ENCODE data around the gene NTN1. TPM values are rescaled to one million over a fixed set of nuclear protein-coding genes. Genes with fewer than 3 reads are reported as not detected.

The NTN1 gene
- total and polyA plus RNA-seq, 2 of the 4 experiments (the other 2 are of a cell fraction) = under 0.01 to 0.07 TPM

DNA sequence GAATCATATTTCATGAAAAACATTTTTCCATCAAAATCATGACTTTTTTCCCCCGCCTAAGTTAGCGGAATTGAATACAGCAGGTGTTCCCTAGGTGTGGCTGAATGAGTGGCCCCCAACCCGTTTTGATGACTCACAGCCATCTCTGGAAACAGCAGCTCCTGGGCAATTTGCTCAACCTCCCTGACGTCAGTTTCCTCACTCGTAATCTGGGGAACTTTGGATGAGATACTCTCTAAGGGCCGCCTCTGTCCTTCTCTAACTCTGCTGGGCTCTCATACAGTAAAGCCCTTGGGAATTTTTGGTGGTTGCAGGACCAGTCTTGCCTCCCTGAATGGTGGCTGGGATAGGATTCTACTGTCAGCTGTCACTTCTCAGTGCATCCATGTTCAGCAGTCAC lies 11.6 kb upstream of the NTN1 start:
- Histone ChIP-seq H3K27me3 (ENCODE audit: control insufficient read depth, insufficient read depth, low read length) (peaks cover 10% of the 10 kb centered on the region), H2AK5ac (ENCODE audit: low read depth, low read length) (no peak overlapping the region), H3K18ac (ENCODE audit: low read depth, low read length) (no peak overlapping the region), H2AFZ (replicated peaks; ENCODE audit: low read length, poor library complexity) (no peak overlapping the region), H4K91ac (ENCODE audit: insufficient read depth, low read depth, low read length) (no peak overlapping the region), H3K4me2 (ENCODE audit: low read depth, low read length) (no peak overlapping the region), H3K14ac (replicated peaks; ENCODE audit: low read depth, low read length) (no peak overlapping the region), H3K23ac (ENCODE audit: low read depth, low read length) (no peak overlapping the region), H3K9ac (ENCODE audit: low read depth, low read length) (no peak overlapping the region), H2BK20ac (ENCODE audit: low read depth, low read length) (no peak overlapping the region), H3K9me1 (ENCODE audit: insufficient read depth, low read length) (no peaks in the 10 kb centered on the region), H2AK9ac (replicated peaks; ENCODE audit: low read depth, low read length, poor library complexity) (no peak overlapping the region), H3K79me1 (ENCODE audit: low read depth in 1 of 2, low read length in 2 of 2) (no peaks in the 10 kb centered on the region), H2BK15ac (ENCODE audit: low read depth, low read length) (no peak overlapping the region), H3K4me1 (ENCODE audit: control insufficient read depth, insufficient read depth, low read length) (no peaks in the 10 kb centered on the region), H3K4me3 (ENCODE audit: insufficient read depth, low read depth, low read length) (no peak overlapping the region), H3K36me3 (ENCODE audit: control insufficient read depth, insufficient read depth, low read length) (no peaks in the 10 kb centered on the region), H3K27ac (ENCODE audit: insufficient read depth, low read length) (no peak overlapping the region), H2BK120ac (ENCODE audit: low read depth, low read length) (no peak overlapping the region), H4K5ac (ENCODE audit: low read depth, low read length) (no peak overlapping the region), H4K20me1 (ENCODE audit: insufficient read depth, low read length) (no peaks in the 10 kb centered on the region), H3K56ac (ENCODE audit: extremely low read depth, insufficient read depth, low read length) (no peak overlapping the region), H4K8ac (ENCODE audit: low read depth in 2 of 2, low read length in 2 of 2) (no peak overlapping the region), H3K9me3 (ENCODE audit: control insufficient read depth, insufficient read depth, low read length) (no peaks in the 10 kb centered on the region), H2BK5ac (ENCODE audit: low read depth, low read length, poor library complexity, severe bottlenecking) (no peak overlapping the region), H3K4ac (ENCODE audit: low read depth, low read length) (no peak overlapping the region)
- dilution Hi-C loops (cut with HindIII; ENCODE audit: low sequenced_read_pairs, unreplicated experiment) (no loop called here), in situ Hi-C loops (cut with MboI; ENCODE audit: low sequenced_read_pairs) (no loop called here), intact Hi-C loops (cut with micrococcal nuclease) (no loop called here)
- WGBS, 2 experiments (ENCODE audit: extremely low coverage in 2 of 2, insufficient read length in 1 of 2) = no CpG with 5 or more reads among the region's 6 CpGs
- POLR2A ChIA-PET (ENCODE audit: unreplicated experiment) = no interaction called here
- BruUV-seq (replicated peaks) = no TSS peak
- DNase-seq (no peak), ATAC-seq (ENCODE audit: low read depth) (no peak)
- TF ChIP-seq BHLHE40 (IDR thresholded peaks at IDR 0.05; ENCODE audit: low read depth, low read length) (no peak), RAD21 (IDR thresholded peaks at IDR 0.05; ENCODE audit: low read length) (no peak), RCOR1 (IDR thresholded peaks at IDR 0.05; ENCODE audit: insufficient replicate concordance, low read length) (no peak), POLR2A (IDR thresholded peaks at IDR 0.05; ENCODE audit: low read depth, low read length) (no peak), CEBPB (IDR thresholded peaks at IDR 0.05; ENCODE audit: low read depth, low read length) (no peak), CHD1 (IDR thresholded peaks at IDR 0.05; ENCODE audit: low read depth, low read length) (no peak), NFE2L2 (IDR thresholded peaks at IDR 0.05; ENCODE audit: low read depth, low read length) (no peak), FOS (IDR thresholded peaks at IDR 0.05; ENCODE audit: low read depth, low read length) (no peak), CTCF (conservative IDR thresholded peaks at IDR 0.05; ENCODE audit: low read depth, low read length) (no peak), MAFK (IDR thresholded peaks at IDR 0.05; ENCODE audit: low read depth, low read length) (no peak), SMC3 (IDR thresholded peaks at IDR 0.05; ENCODE audit: low read depth, low read length) (no peak), RFX5 (IDR thresholded peaks at IDR 0.05; ENCODE audit: low read depth, low read length) (no peak)
- TF ChIP-seq, protein P1, sequence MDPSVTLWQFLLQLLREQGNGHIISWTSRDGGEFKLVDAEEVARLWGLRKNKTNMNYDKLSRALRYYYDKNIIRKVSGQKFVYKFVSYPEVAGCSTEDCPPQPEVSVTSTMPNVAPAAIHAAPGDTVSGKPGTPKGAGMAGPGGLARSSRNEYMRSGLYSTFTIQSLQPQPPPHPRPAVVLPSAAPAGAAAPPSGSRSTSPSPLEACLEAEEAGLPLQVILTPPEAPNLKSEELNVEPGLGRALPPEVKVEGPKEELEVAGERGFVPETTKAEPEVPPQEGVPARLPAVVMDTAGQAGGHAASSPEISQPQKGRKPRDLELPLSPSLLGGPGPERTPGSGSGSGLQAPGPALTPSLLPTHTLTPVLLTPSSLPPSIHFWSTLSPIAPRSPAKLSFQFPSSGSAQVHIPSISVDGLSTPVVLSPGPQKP (IDR thresholded peaks at IDR 0.05; ENCODE audit: borderline replicate concordance, low read depth, low read length) = no peak
- TF ChIP-seq, protein P2, sequence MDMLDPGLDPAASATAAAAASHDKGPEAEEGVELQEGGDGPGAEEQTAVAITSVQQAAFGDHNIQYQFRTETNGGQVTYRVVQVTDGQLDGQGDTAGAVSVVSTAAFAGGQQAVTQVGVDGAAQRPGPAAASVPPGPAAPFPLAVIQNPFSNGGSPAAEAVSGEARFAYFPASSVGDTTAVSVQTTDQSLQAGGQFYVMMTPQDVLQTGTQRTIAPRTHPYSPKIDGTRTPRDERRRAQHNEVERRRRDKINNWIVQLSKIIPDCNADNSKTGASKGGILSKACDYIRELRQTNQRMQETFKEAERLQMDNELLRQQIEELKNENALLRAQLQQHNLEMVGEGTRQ (IDR thresholded peaks at IDR 0.05; ENCODE audit: low read depth, low read length) = no peak
- CTCF ChIA-PET = no interaction called here
